ENCODE data around the gene ABCD1.

- no peak for TF ChIP-seq CTCF (IDR thresholded peaks at IDR 0.05; ENCODE audit: insufficient read depth, low read depth, low read length)
- no peak for TF ChIP-seq EZH2 (IDR thresholded peaks at IDR 0.05; ENCODE audit: insufficient read depth, low read length)
Observed at GRCh38 chrX:153776611-153777045, 52.0 kb downstream of the ABCD1 start.

Data from astrocyte (in vitro differentiated cells and primary cell).